Body of pancreas (tissue), 4 donors: Measurements from ENCODE around the gene BCAT1.
"Not testable (repeated sequence)": the region's sequence is repeated elsewhere in the genome, so short reads cannot be mapped to it uniquely, and the experiment has no call there.

Experiments
- CTCF ChIP-seq, 7 experiments: fragments of 450-650 bp in 4 of 7; fragments of 200-600 bp in 3 of 7; sonication (generic) in 3 of 7; IDR thresholded peaks; one replicate each; pipeline ENCODE4 v1.5.1; 2016 to 2019; ENCODE audit warnings: antibody characterized with exemption in 7 of 7
- POLR2A ChIP-seq, 3 donors: fragments of 450-650 bp; IDR thresholded peaks; one replicate each; pipeline ENCODE4 v1.6.1; 2016; ENCODE audit warnings: antibody characterized with exemption in 3 of 3, mild to moderate bottlenecking in 2 of 3

GRCh38 chr12:24926080-24926479 lies 22.8 kb downstream of the BCAT1 start:
- TF ChIP-seq CTCF, POLR2A (IDR thresholded peaks at IDR 0.05): not testable (repeated sequence)
